Stimulated activated CD4-positive, alpha-beta T cell treated with anti-CD3 and anti-CD28 coated beads, TNF-alpha, amount 100 ng/mL, for 4 hours (primary cell): ENCODE data around the gene BEX1.
A peak's percentile ranks its signal among the peaks of the same experiment; 100 is the strongest.
"Not testable (repeated sequence)": the region's sequence is repeated elsewhere in the genome, so short reads cannot be mapped to it uniquely, and the experiment has no call there.

Source experiments
- DNase-seq, 3 experiments: peaks; one replicate each; pipeline ENCODE4 v3.0.0-alpha.2; 2020; ENCODE audit warnings: low read depth in 3 of 3

The BEX1 gene

DNA sequence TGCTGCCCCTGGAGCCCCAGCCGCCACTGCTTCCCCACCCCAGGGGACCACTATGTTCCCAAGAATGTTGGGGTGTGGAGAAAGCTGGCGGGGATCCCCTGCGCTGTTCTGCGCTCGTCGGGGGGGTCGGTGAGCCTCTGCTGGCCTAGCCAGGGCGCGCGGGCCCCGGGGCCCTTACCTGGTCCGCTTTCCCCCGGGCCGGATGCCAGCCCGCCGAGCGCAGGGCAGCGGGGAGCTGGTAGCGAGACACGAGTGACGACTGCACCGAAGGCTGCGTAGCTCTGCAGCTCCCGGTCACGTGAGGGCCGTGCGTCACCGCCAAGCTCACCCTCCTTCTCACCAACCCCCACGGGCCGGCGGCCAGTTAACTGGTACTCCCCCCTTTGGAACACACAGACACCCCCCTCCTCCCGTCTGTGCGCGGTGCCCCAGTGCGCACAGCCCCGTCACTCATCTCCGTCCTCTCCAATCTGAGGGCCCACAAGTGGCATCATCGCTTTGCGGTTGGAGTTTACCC is at the start of gene BEX1:
Gene BEX1 (minus strand): TSS at position 254 of the 517 bp plus-strand sequence. CDS start 897 bp downstream, outside the sequence.
- DNase-seq, result peak in 1 of 3 experiments; percentile 0

DNA sequence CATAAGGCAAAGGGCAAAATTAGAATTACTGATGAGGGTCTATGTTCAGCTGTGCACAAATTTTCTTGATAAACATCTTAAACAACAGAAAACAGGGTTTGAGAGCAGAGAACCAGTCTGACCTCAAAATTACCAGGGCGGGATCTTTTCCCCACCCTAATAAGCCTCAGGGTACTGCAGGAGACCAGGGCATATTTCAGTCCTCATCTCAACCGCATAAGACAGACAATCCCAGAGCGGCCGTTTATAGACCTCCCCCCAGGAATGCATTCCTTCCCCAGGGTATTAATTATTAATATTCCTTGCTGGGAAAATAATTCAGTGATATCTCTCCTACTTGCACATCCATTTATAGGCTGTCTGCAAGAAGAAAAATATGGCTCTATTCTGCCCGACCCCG is 45.5 kb upstream of the BEX1 start:
- not testable (repeated sequence) for DNase-seq

DNA sequence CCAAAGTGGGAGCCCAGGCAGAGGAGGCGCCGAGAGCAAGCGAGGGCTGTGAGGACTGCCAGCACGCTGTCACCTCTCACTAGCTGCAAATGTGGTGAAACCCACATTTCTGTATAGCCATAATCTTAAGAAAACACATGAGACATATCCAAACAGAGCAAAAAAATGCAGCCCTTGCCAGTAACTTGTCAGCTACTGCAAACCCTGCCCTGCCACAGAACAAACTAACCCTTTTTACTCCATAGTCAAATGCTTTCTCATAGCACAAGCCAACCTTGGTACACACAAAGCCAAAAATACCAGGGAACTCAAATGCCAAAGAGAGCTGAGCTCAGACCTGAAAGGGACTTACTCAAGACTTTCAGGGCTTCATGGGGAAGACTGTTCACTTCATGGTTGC is 43.9 kb upstream of the BEX1 start:
- no peak for DNase-seq

DNA sequence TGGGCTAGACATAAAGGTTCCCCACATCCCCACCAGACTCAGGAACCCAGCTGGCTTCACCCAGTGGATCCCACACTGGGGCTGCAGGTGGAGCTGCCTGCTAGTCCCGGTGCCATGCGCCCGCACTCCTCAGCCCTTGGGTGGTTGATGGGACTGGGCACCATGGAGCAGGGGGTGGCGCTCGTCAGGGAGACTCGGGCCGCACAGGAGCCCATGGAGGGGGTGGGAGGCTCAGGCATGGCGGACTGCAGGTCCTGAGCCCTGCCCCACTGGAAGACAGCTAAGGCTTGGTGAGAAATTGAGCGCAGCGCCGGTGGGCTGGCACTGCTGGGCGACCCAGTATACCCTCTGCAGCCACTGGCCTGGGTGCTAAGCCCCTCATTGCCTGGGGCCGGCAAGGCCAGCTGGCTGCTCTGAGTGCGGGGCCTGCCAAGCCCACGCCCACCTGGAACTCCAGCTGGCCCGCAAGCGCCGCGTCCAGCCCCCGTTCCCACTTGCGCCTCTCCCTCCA is 43.3 kb upstream of the BEX1 start:
- not testable (repeated sequence) for DNase-seq

GRCh38 chrX:103104370-103104769 is 40.4 kb upstream of the BEX1 start:
- DNase-seq, result not testable (repeated sequence)

DNA sequence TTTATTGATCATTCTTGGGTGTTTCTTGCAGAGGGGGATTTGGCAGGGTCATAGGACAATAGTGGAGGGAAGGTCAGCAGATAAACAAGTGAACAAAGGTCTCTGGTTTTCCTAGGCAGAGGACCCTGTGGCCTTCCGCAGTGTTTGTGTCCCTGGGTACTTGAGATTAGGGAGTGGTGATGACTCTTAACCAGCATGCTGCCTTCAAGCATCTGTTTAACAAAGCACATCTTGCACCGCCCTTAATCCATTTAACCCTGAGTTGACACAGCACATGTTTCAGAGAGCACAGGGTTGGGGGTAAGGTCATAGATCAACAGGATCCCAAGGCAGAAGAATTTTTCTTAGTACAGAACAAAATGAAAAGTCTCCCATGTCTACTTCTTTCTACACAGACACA is 39.9 kb upstream of the BEX1 start:
- not testable (repeated sequence) for DNase-seq

DNA sequence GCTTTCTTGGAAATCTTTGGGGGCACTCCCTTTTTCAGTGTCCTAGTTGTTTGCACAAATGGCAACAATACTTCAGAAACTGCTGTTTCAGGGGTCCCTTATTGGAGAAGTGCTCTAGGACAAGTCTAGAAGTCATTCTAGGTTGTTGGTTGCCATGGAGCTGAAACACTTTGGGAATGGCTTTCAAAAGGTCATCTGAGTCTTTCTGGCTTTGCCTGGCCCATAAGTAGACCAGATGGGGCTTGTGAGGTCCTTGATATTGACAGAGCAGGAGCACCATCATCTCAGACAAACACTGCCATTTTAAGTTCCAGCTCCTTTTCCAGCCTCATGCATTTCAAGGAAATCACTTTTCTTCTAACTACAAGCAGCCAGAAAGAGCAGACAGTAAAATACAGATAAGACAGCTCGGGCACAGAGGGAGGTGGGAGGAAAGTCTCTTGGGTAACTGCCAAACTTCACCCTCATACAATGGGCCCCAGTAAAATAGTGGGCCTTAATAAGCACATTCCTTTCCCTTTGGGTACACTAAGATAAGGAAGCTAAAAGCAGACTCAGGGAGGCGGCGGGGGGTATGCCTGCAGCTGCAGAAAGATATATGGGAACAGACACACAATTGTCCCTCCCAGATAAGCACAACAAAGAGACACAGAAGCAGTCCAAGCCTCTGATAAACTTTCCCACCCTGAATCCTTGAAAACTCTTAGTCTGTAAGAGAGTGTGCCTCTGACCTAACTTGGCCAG is 37.5 kb upstream of the BEX1 start:
- DNase-seq, result no peak

DNA sequence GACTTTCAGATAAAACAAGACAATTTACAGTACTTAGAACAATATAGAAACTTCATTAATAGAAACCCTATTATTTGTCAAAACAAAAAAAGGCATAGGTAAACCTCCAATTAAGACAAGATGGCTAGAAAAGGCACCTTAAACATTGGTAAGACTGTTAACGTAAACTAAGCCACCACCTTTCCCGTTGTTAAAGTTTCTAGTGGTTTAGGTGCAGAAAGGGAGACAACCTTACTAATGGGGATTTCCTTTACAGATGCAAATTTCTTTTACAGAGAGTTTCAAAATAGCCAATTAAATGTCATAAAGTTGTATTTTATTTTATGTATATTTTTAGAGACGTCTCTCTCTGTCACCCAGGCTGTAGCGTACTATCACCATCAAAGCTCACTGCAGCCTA is 36.5 kb upstream of the BEX1 start:
- DNase-seq, result no peak

GRCh38 chrX:103099691-103100090 is 35.7 kb upstream of the BEX1 start:
- no peak for DNase-seq

DNA sequence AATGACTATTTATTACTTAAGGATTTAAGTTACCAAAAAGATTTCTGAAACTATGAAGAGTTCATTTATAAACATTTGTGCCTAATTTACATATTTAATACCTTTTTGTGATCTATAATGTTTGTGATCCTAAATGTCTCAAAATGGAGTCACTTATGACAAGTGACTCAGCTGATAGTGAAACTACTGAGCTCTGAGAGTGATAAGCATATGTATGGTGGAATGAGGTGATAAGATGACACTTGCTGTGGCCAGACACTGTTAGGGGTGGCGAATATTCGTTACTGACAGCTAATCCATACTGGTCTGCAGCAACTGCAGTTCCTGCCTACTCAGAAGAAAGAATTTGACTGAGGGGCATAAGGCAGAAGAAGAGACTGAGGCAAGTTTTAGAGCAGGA is 34.5 kb upstream of the BEX1 start:
- no peak for DNase-seq

- DNase-seq, result no peak
Measured at GRCh38 chrX:103092942-103093341, 29.0 kb upstream of the BEX1 start, which contains the start of gene NXF3. TSS of gene NXF3 (minus strand) at chrX:103093143. CDS start at chrX:103093023, 120 bp downstream.

DNA sequence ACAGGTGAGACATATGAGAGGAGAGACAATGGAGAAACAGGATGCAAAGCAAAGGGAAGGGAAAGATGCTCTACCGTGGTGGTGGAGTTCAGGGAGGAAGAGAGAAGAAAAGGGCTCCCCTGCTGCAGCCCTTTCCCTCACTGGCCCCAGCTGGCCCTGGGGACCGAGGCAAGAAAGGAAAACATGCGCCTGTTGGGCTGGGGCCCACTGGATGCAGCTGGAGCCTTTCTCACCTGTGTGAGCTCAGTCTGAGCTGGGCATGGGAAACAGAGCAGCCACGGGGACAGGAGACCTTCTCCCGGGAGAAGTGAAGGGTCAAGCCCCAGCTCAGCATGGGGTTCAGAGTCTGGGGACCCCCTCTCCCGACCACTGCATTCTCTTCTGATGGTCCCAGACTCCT is 17.1 kb upstream of the BEX1 start:
- no peak for DNase-seq

DNA sequence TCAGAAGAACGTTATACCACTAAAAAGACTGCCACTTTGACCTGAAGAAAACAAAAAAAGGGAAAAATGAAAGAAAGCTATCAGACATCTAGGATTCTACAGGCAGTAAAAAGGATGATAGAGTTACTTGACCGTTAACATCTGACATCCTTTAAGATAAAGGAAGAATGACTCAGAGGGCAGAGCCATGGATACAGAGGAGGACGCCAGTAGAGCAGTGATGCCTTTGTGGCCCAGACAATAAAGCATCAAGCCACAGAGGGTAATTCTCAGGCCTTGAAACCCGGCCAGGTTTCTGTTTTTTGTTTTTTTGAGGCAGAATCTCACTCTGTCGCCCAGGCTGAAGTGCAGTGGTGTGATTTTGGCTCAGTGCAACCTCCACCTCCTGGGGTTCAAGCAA is 9.5 kb upstream of the BEX1 start:
- no peak for DNase-seq

DNA sequence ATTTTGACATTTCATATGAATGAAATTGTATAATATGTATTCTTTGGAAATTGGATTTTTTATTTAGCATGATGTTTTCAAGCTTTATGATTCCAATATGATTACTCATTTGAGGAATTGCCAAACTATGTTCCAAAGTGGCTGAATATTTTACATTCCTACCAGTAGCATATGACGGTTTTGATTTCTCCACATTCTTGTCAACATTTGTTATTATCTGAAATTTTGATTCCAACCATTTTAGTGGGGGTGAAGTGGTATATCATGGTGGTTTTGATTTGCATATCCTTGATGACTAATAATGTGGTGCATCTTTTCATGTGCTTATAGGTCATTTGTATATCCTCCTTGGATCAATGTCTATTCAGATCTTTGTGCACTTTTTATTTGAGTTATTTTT is 2.6 kb upstream of the BEX1 start:
- DNase-seq, result no peak

DNA sequence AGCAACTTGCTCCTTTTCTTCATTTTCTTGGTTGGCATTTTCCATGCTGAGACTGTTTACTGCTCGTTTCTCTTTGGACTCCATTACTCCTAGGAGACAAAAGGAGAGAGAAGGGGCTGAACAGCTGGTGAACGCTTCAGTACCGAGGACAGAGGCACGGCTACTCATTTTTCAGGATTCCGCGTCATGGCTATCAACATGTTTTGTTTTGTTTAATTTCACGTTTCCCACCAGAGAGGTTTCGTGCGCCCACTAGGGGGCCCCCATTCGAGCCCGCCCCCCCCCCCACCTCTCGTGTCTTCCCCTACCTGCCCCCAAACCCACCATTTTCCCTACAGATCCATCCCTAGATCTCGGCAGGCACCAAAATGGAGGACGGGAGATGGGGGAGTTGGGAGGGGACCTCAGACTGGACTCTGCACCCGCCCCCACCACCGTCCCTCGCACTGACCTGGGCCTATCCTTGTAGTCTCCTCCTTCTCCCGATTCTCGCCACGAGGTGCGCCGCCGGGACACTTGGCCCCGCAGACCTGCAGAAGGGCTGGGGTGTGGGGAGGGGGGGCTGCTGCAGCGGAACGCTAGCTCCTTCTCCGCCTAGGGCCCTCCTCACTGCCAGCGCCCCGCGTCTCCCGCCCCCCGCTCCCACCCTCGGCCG is 653 bp downstream of the BEX1 start:
- no peak for DNase-seq

DNA sequence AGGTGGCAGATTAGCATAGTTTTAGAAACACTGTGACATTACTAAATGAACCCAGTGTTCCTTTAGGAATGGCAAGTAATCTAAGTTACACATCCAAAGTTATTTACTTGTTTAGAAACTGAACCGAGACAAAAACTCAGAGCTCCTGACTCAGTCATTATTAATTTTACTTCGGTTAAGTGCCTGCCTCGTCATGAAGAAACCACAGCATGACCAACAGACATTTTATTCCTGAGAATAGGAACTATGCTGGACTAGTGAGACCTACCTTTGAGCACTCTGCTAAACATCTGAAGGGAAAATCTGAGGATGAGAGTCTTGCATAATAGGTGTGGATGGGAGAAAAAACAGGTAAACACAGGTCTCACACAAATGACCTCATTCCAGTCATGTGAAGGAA is 2.5 kb downstream of the BEX1 start:
- no peak for DNase-seq

- no peak for DNase-seq
Measured at GRCh38 chrX:103056902-103057301, 7.1 kb downstream of the BEX1 start.

DNA sequence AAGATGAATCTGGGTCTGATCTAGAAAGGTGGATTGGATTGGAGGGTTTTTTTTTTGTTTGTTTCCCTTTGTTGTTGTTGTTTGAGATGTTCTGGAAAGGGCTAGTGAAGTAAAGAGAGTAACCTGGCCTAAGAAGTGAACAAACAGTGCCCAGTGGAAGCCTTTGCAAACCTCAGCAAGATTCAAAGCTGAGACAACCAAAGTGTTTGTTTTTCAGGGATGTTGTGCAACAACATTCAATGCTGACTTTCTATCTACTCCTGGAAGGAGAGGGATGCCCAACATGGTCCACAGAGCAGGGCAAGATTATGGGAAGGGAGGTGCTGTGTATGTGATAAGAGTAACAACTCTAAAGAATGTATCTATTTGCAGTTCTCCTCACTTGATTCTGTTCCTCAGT is 11.3 kb downstream of the BEX1 start:
- no peak for DNase-seq

DNA sequence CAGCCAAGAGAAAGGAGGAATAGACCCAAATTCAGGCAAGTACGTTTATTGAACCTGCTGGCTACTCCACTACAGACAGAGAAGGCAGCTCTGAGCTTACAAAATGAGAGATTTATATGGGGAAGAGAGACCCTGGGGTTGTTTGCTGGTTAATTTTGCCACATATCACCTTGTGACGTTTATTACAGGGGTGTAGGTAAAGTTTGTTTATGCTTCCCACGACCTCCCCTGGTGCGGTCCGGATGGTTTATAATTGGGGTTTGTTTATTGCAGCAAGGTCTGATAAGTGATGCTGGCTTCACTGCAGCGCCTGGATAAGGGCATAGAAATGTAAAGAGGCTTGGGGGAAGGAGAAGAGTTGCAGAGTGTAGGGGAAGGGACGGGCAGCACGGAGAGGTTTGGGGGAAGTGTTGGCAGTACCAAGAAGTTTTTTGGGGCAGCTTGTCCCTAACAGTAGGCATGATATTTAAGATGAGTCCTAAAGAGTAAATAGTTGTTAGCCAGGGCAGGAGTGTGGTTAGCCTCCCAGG is 12.6 kb downstream of the BEX1 start:
- DNase-seq, result no peak

- DNase-seq, result not testable (repeated sequence)
Measured at GRCh38 chrX:103033371-103033770, 30.6 kb downstream of the BEX1 start.

DNA sequence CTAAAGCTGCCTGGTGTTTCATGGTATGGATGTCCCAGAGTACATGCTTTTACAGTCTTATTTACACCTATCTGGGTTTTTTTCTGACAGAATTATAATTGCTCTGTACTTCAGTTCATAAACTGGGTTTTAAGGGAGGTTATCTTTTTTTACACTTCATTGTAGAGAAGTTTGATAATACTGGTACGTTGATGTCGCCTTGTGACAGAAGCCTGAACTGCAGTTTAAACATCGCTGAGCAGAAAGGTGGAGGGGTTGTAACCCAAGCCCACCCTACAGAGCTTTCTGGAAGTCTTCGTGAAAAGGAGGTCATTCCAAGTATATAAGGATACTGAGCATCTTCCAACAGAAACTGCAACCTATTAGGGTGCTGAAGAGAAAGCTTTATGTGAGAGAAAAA is 46.4 kb downstream of the BEX1 start:
- no peak for DNase-seq

GRCh38 chrX:103012945-103013344 is 51.0 kb downstream of the BEX1 start:
- DNase-seq, result no peak
